HG02623 (cell line): Measurements from ENCODE around the gene PTGDS.

Experiments
- ATAC-seq: cut with Tn5 transposase; IDR thresholded peaks from one replicate; pipeline ENCODE4 v1.9.1; 2021; ENCODE audit warnings: moderate library complexity; ENCODE audit not compliant: unreplicated experiment

Gene PTGDS

GRCh38 chr9:136972335-136972734 lies 5.0 kb upstream of the PTGDS start:
- no peak for ATAC-seq

- ATAC-seq = no peak
Measured at GRCh38 chr9:136972743-136973142, 4.6 kb upstream of the PTGDS start.

- ATAC-seq = no peak
Measured at GRCh38 chr9:136973618-136974617, 3.4 kb upstream of the PTGDS start.

GRCh38 chr9:136974817-136975535 lies 2.3 kb upstream of the PTGDS start:
- ATAC-seq = no peak

- no peak for ATAC-seq
Measured at GRCh38 chr9:136975644-136976043, 1.7 kb upstream of the PTGDS start.

- no peak for ATAC-seq
Measured at GRCh38 chr9:136977649-136978072, 357 bp downstream of the PTGDS start.

- ATAC-seq = no peak
Measured at GRCh38 chr9:136978073-136978864, 965 bp downstream of the PTGDS start.

- ATAC-seq = no peak
Measured at GRCh38 chr9:136978865-136979544, 1.7 kb downstream of the PTGDS start.

GRCh38 chr9:136979769-136980587 lies 2.7 kb downstream of the PTGDS start:
- ATAC-seq = no peak

- no peak for ATAC-seq
Measured at GRCh38 chr9:136980669-136981478, 3.6 kb downstream of the PTGDS start.

- ATAC-seq = no peak
Measured at GRCh38 chr9:136981588-136982231, 4.4 kb downstream of the PTGDS start.

- ATAC-seq = no peak
Measured at GRCh38 chr9:136982232-136983051, 5.1 kb downstream of the PTGDS start, which contains the start of gene LCNL1. Gene LCNL1, plus strand, starts transcription at chr9:136982993. Its CDS starts 594 bp downstream, at chr9:136983587.

- ATAC-seq = no peak
Measured at GRCh38 chr9:136983167-136983566, 5.9 kb downstream of the PTGDS start.

- ATAC-seq = no peak
Measured at GRCh38 chr9:136983656-136984314, 6.5 kb downstream of the PTGDS start.

GRCh38 chr9:136984464-136985026 lies 7.2 kb downstream of the PTGDS start:
- ATAC-seq = no peak

- no peak for ATAC-seq
Measured at GRCh38 chr9:136985027-136985602, 7.8 kb downstream of the PTGDS start.
